Kidney (tissue), 14 donors: ENCODE results near the gene GPC3. TPM values are rescaled to one million over a fixed set of nuclear protein-coding genes. Genes with fewer than 3 reads are reported as not detected.

Experiments
- DNase-seq, 5 donors: peaks; one replicate each; pipeline ENCODE4 v3.0.0-alpha.2; 2013 to 2020
- FAIRE-seq: peaks from 2 replicates; lab custom pipeline; 2012; peaks lifted over from hg19 to GRCh38; lab: Jason Lieb, UNC
- H3K27ac ChIP-seq, 2 donors: one replicate each; pipeline ENCODE4 v1.7.0; 2013; ENCODE audit warnings: low read depth in 2 of 2, low read length in 2 of 2, inconsistent platforms in 1 of 2
- H3K27me3 ChIP-seq: one replicate; pipeline ENCODE4 v1.7.1; 2013; ENCODE audit warnings: low read length, inconsistent platforms; ENCODE audit not compliant: control insufficient read depth, insufficient read depth
- H3K36me3 ChIP-seq, 3 donors: one replicate each; pipeline versions ENCODE4 v1.7.0 to v1.7.1; 2013; ENCODE audit warnings: low read length in 3 of 3, control low read depth in 1 of 3, inconsistent platforms in 1 of 3; ENCODE audit not compliant: insufficient read depth in 3 of 3, control insufficient read depth in 2 of 3
- H3K4me1 ChIP-seq, 3 donors: one replicate each; pipeline versions ENCODE4 v1.7.0 to v1.7.1; 2013; ENCODE audit warnings: low read length in 3 of 3, inconsistent platforms in 1 of 3, low read depth in 1 of 3; ENCODE audit not compliant: control insufficient read depth in 2 of 3, insufficient read depth in 2 of 3
- H3K4me3 ChIP-seq, 3 donors: one replicate each; pipeline versions ENCODE4 v1.7.0 to v1.8.1; 2013; ENCODE audit warnings: low read length in 3 of 3, control low read depth in 1 of 3, inconsistent platforms in 1 of 3
- H3K9ac ChIP-seq, 3 donors: one replicate each; pipeline versions ENCODE4 v1.7.0 to v1.7.1; 2013; ENCODE audit warnings: low read length in 3 of 3, control low read depth in 1 of 3, inconsistent platforms in 1 of 3
- H3K9me3 ChIP-seq, 3 donors: one replicate each; pipeline versions ENCODE4 v1.7.0 to v1.7.1; 2013; ENCODE audit warnings: low read length in 3 of 3, control low read depth in 1 of 3, inconsistent platforms in 1 of 3; ENCODE audit not compliant: control insufficient read depth in 2 of 3, insufficient read depth in 1 of 3
- CTCF ChIP-seq: IDR thresholded peaks from 3 replicates; pipeline ENCODE4 v1.5.1; 2012; ENCODE audit warnings: mild to moderate bottlenecking, moderate library complexity, borderline replicate concordance; ENCODE audit not compliant: insufficient read depth; ENCODE audit errors: extremely low read depth
- intact Hi-C: fragments of 100-400 bp; cut with DNase I; formaldehyde crosslinking; loops from one replicate; pipeline ENCODE4 v1.11.1; 2022
- polyA plus RNA-seq: library from polyadenylated mRNA; stranded (reverse); fragments of 350-450 nt; fragmentation: Illumina TruSeq; extraction: RNeasy Lipid Tissue Mini Kit (QIAGEN cat#74804); gene quantifications from one replicate; pipeline ENCODE4 v1.2.3, GENCODE V29; 2014; ENCODE audit warnings: low read depth, low replicate concordance; ENCODE audit not compliant: insufficient read depth
- total RNA-seq: library from RNA; stranded (reverse); fragmentation: NEBNext Ultra II Directional; extraction: Animal tissue kit (Norgen Biotek cat#: 25700); gene quantifications from one replicate; pipeline ENCODE4 v1.2.1, GENCODE V29; 2021
- donor health status: control.
- donor health status: control.
- donor health status: control.
- donor health status: control.
- donor health status: control.
- donor health status: DM: yes; HTN: yes; CAD: no.
- donor health status: Normal renal cell carcinoma (clear cell type).

GPC3 gene
- total and polyA plus RNA-seq, 2 donors from 2014 or later, result 43.0 to 52.5 TPM

- H3K9me3 ChIP-seq, result no peaks in the 10 kb centered on the region
- no peak for FAIRE-seq
These were observed 323.2 kb downstream of the GPC3 start for GRCh38 chrX:133661962-133662839.

GRCh38 chrX:133660281-133660680 is 325.1 kb downstream of the GPC3 start:
- Histone ChIP-seq H3K36me3 (no peaks in the 10 kb centered on the region), H3K27me3 (no peaks in the 10 kb centered on the region), H3K27ac (no peak overlapping the region), H3K4me1 (peaks cover 0 to 15% (median 0%) of the 10 kb centered on the region in 3 donors), H3K9ac (no peak overlapping the region), H3K4me3 (no peak overlapping the region), H3K9me3 (no peaks in the 10 kb centered on the region)
- FAIRE-seq (no peak), DNase-seq (no peak)
- no peak for TF ChIP-seq CTCF
- intact Hi-C loops, result no loop called here

More at GRCh38 chrX:133661962-133662839, 323.2 kb downstream of the GPC3 start:
- H3K9ac ChIP-seq, result no peak overlapping the region
- H3K27me3 ChIP-seq, result no peaks in the 10 kb centered on the region
- no peak overlapping the region for H3K4me3 ChIP-seq
- H3K4me1 ChIP-seq, result peaks cover 0 to 2% (median 0%) of the 10 kb centered on the region in 3 donors
- no peak for DNase-seq
- no peak for TF ChIP-seq CTCF
- no peaks in the 10 kb centered on the region for H3K36me3 ChIP-seq
- intact Hi-C loops, result no loop called here
- no peak overlapping the region for H3K27ac ChIP-seq

GRCh38 chrX:133658293-133658911 is 327.0 kb downstream of the GPC3 start:
- FAIRE-seq, result peak; percentile 54
- no peak for DNase-seq
- Histone ChIP-seq H3K4me3 (no peak overlapping the region), H3K27ac (no peak overlapping the region), H3K4me1 (peaks cover 0 to 15% (median 0%) of the 10 kb centered on the region in 3 donors), H3K27me3 (no peaks in the 10 kb centered on the region), H3K36me3 (no peaks in the 10 kb centered on the region), H3K9me3 (no peaks in the 10 kb centered on the region), H3K9ac (no peak overlapping the region)
- intact Hi-C loops, result no loop called here
- no peak for TF ChIP-seq CTCF
